ENCODE results near the gene TRMT61B.

The TRMT61B gene

DNA sequence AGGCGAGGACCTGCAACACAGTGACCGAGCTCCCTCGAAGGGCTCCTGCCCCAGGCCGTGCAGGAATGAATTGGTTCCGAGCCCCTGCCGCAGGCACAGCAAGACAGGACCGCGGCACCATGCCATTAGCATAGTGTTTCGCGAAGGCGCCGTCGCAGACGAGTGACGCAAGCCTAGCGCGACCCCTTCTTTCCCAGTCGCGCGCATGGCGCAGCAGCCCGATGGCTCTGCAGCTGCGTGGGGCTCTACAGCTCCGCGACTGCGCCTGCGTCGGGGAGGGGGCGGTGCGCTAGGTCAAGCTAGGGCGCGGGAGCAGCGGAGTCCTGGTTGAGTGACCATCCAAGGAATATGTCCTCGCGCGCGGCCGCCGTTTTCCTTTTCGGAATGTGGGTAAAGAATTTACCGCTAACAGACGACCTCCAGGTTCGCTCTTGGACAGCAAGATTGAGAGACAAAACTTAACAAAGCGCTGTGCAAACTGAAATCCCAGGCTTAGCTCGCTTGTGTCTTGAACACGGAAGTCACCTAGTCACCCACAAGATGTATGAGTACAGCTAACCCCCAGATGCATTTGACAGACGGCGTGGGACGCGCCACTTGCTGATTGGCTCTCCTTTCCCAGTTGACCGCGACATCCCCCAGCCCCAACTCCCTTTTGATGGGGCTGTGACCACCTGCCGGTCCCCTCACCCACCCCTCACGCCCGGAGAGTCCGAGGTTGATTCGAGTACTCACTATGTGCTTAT, at the start of gene TRMT61B:
TRMT61B (minus strand) TSS at position 164 of the 746 bp plus-strand sequence; CDS start at position 132, 32 bp downstream.
- DNase-seq, result peak; percentile 89

DNA sequence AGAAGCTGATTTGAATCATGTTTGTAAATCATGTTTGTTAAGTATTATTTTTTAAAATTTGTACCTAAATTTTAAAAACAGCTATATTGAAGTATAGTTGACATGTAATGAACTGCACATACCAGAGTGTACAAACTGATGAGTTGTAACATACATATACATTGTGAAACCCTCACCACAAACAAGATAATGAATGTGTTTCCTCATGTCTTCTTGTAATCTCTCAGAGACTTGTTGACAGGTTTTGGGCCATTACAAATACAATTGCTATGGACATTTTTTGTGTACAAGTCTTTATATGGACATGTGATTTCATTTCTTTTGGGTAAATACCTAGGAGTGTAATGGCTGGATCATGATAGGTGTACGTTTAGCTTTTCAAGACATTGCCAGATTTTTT, 45.8 kb upstream of the TRMT61B start:
- no peak for DNase-seq

DNA sequence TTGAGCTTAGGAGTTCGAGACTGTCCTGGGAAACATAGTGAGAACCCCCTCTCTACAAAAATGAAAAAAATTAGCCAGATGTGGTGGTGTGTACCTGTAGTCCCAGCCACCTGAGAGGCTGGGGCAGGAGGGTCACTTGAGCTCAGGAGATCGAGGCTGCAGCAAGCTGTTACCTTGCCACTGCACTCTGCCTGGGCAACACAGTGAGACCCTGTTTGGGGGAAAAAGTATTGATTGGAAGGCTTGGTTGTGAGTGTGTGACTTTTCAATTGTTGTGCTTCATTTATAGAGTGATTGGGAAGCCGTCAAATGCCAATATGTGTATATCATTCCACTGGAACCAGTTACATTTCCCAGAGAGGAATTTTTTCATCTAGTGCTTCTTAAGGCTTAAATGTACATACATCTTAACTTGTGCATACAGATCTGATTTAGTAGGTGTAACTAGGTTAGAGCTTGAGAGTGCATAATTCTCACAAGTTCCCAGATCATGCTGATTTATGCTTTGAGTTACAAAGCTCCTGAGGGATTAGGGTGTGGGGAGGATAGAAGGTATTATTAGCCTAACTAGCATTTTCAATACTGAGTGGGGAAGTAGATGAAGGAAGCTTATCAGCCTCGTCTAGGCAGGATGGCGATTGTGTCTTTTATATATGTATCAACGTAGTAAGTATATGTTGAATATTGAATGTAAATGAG, 39.7 kb upstream of the TRMT61B start:
- DNase-seq, result no peak

DNA sequence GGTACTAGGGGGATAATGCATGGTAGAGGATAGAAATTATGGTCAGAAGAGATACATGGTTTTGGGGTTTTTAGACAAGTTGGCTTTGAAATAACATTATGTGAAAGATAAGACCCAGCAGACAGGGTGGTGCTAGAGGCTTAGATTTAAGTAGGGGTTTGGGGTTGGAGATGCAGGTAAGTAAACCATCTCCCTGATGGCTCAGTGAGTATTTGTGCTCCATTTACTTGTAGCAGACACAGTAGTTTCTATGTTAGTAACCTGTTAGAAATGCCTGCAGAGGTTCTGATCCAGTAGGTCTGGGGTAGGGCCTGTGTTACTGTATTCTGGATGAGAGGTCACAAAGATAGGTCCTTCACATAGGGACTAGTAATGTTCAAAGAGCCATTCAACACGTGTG, 38.1 kb upstream of the TRMT61B start:
- no peak for DNase-seq

DNA sequence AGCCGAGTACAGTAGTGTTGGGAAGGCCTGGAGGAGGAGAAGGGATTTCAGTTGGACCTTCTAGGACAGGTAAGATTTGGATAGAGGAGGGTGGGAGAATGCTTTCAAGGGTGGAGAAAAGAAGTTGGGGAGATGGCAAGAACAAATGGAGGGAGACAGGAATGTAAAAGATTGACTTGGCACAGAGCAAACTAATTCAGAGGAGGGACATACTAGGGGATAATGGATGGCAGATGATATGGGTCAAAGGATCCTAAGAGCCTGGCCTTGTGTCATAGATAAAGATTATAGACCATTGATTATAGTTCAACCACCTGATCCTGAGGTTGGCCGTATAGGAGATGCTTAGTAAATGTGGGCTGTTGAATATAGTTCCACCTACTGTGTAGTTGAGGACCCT, 36.7 kb upstream of the TRMT61B start:
- no peak for DNase-seq

DNA sequence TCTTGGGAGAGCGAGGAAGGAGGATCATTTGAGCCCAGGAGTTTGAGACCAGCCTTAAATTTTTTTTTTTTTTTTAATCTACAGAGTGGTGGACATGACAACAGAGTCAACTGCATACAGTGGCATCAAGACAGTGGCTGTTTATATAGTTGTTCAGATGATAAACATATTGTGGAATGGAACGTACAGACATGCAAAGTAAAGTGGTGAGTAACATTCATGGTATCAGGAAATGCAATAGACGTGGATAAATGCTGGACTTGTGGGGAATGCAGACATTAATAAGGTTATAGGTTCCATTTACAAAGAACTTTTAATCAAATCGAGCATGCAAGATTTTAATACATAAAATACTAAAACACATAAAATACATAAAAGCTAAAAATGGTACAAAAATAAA, 36.3 kb upstream of the TRMT61B start:
- DNase-seq, result no peak

DNA sequence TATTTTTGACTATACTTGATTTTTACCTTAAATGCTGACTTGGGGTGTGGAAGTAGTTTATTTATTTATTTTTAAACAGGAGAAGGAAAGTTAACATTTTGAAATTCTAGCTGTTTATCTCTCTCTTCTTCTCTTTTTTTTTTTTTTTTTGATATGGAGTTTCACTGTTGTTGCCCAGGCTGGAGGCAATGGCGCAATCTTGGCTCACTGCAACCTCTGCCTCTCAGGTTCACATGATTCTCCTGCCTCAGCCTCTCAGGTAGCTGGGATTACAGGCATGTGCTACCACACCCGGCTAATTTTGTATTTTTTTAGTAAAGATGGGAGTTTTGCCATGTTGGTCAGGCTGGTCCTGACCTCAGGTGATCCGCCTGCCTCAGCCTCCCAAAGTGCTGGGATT, 35.4 kb upstream of the TRMT61B start:
- no peak for DNase-seq

DNA sequence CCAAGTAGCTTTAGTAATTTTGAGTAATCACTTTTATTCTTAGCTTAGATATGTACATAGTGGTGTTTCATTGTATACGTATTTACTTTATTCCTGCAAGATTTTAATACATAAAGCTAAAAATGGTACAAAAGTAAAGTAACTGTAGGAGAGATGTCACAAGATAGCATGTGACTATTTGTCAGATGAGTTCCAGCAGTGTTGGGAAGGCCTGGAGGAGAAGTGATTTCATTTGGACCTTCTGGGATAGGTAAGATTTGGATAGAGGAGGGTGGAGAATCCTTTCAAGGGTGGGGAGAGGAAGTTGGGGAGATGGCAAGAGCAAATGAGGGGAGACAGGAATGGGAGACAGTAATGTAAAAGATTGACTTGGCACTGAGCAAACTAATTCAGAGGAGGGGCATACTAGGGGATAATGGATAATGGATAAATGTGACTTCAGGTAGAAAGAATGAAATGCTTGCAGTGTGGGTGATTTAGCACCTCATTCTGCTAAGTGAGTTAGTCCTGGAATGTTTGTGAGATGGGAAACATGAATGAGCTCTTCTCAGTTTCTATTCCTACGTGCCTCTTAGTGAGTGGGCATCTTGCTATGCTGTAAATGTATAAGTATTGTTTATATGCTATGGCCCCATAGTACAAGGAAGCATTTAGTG, 34.8 kb upstream of the TRMT61B start:
- DNase-seq, result no peak

DNA sequence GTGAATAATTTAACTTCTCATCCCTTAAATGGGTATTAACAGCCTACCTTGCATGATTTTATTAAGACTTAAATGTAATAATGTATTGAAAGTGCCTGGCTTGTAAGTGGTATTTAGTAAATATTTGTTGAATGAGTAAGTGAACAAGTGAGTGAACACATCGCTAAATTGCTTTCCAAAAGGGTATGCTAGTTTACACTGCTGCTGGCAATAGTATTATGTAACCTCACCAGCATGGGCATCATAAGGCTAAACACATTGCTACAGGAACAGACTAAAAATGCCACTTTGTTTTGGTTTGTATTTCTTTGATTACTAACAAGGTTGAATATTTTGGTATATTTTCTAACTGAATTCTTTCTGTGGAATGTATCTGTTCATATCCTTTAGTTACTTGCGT, 34.2 kb upstream of the TRMT61B start:
- DNase-seq, result no peak

DNA sequence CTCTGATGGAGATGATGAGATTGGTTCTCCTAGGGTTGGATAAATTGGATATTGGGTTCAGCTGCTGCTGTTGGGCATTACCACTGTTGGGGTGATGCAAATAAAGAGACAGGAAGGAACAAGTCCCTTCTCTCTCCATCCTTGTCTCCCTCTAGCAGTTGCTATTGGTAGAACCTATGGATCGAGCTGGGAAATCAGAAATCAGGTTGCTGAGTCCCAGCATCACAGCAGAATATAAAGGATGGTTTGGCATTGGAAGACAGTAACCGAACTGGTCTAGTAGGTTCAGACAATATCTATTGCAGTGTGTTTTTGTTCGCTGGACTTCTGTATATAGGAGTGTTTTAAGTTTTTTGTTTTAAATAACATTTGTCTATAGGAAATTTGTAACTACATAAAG, 32.5 kb upstream of the TRMT61B start:
- DNase-seq, result no peak

DNA sequence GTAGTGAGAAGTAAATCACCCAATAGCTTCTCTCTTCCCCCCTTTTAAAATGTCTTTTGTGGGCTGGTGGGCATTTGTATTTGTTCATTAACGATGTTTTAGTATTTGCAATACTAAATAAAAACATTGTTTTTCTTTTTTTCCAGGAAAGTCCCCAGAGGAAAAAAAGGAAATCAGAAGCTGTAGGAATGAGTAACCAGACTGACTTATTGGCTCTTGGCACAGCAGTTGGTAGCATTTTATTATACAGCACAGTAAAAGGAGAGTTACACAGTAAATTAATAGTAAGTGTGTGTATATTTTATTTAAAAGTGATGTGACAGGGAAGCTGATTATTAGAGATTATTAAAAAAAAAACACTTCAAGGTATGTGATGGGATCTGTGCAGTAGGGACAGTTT, 31.7 kb upstream of the TRMT61B start:
- no peak for DNase-seq

DNA sequence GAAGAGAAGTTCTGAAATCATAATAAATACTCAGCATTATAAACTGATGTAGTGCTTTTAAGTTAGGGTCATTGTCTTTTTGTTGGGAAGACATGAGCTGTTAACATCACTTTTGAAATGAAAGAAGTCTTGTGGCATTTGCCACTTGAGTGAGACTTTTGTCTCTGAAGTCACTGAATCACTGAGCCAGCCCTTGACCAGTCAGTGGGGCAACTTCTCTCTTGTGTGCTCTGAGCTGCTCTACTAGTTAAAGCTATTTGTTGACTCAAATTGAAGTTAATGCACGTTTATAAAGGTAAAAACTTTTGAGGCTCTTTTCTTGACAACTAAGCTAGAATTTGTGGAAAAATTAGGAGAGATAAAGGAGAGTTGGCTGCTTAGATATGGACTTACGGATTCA, 31.1 kb upstream of the TRMT61B start:
- DNase-seq, result no peak

DNA sequence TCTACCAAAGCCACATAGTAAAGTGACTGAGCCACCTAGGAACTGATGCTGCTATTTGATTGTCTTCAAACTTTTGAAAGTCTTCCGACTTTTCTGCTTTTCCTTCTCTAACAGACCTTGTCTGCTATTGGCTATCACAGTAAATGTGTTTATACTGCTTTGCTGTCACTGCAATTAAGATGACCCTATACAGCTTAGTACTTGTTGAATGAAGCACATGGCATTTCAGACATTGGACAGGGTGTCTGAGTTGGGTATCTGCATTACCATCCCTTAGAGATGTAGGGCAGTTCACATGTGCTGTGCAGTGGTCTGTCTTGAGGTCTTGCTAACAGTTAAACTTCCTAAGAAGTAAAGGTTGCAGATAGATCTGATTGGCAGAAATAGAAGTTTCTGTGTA, 27.9 kb upstream of the TRMT61B start:
- no peak for DNase-seq

DNA sequence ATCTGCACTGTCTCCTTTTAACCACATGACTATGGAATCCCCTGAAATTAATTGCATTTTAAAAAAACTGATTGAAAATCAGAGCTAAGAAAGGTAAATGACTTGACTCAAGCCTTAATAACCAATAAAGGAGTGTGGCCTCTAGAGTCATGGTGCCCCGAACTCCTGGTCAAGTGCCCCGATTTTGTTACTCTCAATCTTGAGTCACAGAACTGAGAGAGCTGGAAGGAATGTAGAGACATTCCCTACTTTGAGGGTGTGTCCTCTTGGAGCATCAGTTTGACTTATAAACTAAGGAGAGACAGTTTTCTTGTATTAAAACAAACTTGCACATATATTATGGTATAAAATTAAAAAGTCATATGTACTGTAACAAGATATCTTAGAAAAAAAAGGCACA, 26.8 kb upstream of the TRMT61B start:
- DNase-seq, result no peak

DNA sequence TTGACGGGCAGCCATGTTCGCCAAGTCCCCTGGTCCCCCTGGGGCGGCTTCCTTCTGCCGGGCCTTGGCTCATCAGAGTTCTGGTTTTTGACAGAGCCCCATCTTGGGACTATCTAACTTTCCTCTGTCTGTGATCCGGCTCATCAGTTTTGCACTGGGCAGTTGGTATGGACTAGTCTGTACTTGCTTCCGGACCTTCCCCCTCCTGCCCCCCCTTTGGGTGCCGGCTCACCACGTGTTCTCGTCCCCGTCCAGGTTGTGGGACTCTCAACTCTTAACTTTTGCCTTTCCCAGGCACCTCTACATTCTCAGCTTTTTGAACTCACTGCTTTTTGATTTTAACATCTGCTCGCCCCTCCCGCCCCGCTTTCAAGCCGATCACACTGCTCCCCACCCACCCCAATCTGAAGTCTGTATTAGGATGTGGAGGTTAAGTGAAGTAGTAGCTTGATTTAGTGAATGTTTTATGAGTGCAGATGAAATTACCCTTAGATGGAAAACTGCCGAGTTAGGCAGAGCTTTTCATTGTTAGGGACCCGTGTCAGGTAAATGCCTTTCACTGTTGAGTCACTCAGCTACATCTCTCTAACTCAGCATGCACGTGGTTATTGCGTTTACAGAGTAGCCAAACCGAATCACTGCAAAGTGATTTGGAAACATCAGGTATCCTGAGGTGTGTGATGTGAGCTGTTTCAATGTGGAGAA, 25.2 kb upstream of the TRMT61B start:
- DNase-seq, result no peak

DNA sequence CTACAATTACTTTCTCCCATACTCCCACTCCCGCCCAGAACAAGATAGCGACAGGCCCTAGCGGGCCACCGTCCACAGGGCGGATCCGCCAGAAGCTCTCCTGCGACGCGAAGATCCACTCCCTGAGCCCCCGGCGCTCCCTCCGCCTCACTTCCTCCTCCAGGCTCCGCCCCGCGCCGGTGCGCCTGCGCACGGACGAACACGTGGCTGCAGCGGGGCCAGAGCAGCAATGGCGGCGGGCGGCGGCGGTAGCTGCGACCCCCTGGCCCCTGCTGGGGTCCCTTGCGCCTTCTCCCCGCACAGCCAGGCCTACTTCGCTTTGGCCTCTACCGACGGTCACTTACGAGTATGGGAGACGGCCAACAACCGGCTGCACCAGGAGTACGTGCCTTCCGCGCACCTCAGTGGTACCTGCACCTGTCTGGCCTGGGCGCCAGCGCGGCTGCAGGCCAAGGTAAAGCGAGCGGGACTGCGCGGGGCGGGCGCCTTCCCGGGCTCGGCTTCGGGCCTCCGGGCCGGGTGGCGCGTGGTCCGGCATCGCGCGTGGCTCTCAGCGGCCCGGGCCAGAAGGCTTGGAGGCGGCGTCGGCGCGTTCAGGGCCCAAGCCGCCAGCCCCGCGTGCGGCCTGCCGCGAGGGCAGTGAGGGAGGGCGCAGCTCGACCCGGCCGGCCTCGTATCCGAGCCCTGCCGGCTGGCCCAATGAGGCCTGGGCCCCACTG, 24.5 kb upstream of the TRMT61B start, which contains the start of gene WDR43:
WDR43 (plus strand) TSS at position 198 of the 719 bp plus-strand sequence; CDS start at position 230, 32 bp downstream.
- peak; percentile 93 for DNase-seq

DNA sequence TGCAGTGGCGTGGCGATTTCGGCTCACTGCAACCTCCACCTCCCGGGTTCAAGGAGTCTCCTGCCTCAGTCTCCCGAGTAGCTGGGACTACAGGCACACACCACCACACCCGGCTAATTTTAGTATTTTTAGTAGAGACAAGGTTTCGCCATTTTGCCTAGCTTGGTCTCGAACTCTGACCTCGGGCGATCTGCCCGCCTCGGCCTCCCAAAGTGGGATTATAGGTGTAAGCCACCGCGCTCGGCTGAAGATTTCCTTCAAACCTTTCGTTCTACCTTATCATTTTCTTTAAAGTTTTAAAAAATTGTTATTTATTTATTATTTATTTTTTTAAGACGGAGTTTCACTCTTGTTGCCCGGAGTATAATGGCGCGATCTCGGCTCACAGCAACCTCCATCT, 23.4 kb upstream of the TRMT61B start:
- DNase-seq, result no peak

DNA sequence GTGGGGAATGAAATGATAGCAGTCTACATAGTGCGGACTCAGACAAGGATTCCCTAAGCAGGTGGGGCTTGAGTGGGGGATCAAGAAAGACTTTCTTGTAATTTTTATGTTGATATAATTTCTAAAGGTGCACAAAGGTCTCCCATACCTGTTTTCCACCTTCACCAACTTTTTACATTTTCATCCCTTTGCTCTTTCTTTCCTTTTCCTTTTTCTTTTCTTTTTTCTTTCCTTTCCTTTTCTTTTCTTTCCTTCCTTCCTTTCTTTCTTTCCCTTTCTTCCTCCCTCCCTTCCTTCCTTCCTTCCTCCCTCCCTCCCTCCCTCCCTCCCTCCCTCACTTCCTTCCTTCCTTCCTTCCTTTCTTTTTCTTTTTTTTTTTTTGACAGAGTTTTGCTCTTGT, 10.1 kb upstream of the TRMT61B start:
- DNase-seq, result no peak

DNA sequence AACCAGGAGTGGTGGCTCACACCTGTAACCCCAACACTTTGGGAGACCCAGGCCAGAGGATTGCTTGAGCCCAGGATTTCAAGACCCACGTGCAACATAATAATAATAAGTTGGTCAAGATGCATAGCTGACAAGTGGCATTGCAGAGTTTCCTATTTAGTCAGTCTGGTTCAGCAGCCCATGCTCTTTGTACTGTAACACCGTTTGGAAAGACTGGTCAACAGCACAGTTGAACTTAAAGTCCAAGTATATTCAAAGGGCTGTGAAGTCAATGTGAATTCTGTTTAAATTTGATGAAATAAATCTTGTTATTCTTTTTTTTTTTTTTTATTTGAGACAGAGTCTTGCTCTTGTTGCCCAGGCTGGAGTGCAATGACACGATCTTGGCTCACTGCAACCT, 1.5 kb upstream of the TRMT61B start:
- DNase-seq, result no peak

DNA sequence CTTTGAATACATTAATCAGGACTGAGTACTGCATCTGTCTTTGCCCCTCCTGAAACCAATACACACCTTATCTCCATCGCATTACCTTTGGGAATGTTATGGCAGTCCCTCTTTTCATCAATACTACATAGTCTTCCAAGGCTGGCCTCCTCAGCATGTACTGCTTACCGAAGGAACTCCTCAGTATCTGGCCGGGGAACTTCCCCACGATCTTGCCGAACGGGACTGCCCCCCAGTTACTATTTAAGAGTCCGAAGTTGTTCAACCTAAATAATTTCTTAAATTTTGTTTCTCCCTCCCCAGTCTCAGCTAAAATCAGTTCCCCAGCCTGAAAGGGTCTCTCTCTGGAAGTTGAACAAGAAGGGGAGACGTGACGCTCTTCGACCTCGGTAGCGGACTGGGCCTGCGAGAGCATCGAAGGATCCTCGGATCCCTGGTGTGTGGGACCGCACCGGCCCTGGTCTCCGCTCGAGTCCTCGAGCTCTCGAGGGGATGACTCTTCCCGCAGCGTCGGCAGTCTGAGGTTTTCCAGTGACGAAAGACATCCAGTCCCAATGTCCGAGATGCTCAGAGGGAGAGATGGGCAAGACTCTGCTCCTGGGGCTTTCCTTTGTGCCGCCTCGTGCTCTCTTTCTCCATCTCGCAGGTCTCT, 489 bp downstream of the TRMT61B start:
- no peak for DNase-seq

DNA sequence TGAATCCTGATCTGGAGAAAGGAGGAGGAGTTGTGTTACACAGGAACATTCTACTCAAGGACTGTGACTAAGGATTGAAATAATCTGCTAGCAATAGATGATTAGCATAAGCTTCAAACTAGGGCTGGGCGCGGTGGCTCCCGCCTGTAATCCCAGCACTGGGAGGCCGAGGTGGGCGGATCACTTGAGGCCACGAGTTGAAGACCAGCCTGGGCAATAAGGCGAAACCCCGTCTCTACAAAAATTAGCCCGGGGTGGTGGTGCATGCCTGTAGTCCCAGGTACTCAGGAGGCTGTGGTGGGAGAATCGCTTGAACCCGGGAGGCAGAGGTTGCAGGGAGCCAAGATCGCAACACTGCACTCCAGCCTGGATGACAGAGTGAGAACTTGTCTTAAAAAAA, 1.5 kb downstream of the TRMT61B start:
- DNase-seq, result no peak

DNA sequence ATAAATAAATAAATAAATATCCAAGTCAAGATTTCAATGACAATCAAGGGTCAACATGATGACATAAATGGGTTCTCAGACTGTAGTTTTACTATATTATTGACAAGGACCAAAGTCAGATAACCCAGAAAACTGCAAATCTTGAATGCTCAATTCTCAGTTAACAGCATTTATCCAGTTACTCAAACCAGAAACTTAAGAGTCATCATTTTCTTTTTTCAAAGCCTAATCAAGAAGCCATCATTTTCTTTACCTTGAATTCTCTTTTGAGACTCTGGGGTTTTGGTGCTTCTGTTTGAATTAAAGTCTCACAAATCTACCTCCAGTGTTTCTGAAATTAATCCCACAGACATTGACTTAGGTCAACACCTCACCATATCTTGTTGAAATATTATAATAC, 14.1 kb downstream of the TRMT61B start:
- DNase-seq, result no peak
